GM18867 (cell line): ENCODE measurements around the gene HNF1B.
"Not testable (repeated sequence)": the region's sequence is repeated elsewhere in the genome, so short reads cannot be mapped to it uniquely, and the experiment has no call there.

ENCODE experiments used
- ATAC-seq: cut with Tn5 transposase; IDR thresholded peaks from one replicate; pipeline ENCODE4 v1.9.1; 2021; ENCODE audit warnings: mild to moderate bottlenecking, moderate library complexity; ENCODE audit not compliant: unreplicated experiment

Gene HNF1B

DNA sequence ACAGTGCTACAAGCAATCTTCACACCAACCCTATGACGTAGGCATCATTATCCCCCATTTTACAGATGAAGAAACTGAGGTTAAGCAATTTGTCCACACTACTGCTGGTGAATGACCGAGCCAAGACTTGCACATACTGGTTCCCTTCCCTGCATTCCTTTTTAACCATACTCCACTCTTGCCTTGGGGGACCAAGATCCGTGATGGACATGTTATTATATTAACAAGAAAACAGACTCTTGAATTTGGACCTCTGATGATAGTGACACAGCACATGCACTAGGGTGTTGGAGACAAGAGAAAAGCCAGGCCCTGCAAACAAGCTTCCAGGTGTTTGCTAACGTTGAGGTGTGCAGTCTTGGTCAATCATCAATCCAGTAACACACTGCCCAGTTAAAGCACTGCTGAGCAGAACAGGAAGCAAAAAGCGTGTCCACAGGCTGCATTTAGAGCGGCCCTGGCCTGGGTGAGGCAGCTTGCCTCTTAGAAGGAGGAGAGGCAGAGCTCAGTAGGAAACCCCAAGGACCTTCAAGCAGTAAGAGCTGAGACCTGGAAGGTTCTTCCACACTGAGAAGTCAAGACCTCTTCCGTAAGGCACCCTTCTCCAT lies 36.7 kb downstream of the HNF1B start:
- no peak for ATAC-seq

GRCh38 chr17:37706446-37706845 lies 38.4 kb downstream of the HNF1B start:
- ATAC-seq: no peak

DNA sequence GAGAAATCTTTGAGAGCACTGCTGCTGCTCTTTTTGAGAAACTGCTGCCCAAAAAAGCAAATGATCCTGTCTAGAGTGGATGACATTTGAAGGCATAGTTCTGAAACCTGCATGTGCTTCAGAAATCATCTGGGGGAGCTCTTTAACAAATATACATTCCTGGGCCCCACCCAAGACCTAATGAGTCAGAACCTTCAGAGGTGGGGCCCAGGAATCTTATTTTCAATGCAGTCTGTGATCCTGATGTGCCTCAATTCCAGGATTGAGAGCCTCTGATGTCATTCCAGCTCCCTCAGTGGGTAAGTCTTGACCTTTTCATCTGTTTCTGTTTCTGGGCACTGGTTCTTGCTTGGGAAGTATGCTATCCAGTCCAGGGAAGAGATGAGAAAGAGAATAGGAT lies 42.3 kb downstream of the HNF1B start:
- ATAC-seq: no peak

DNA sequence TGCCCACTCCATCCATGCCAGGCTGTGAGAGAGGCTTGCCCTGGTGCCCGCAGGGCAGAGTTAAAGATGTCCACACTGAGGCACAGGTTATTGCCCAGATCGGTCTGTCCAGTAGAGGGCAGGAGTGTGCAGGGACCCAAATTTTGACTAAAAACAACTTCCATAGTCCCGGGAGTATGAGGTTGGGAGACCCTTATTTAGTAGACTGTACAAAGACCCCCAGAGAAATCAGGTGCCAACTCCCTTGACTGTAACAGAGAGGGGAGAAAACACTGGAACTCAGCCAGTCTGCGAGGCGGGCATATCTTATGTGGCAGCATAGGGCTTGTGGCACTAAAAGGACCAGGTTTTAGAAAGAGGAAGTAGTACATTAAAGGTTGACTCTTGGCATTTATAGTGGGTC lies 43.4 kb downstream of the HNF1B start:
- ATAC-seq: no peak

GRCh38 chr17:37700881-37701280 lies 44.0 kb downstream of the HNF1B start:
- no peak for ATAC-seq

GRCh38 chr17:37699285-37699973 lies 45.4 kb downstream of the HNF1B start:
- ATAC-seq: no peak

DNA sequence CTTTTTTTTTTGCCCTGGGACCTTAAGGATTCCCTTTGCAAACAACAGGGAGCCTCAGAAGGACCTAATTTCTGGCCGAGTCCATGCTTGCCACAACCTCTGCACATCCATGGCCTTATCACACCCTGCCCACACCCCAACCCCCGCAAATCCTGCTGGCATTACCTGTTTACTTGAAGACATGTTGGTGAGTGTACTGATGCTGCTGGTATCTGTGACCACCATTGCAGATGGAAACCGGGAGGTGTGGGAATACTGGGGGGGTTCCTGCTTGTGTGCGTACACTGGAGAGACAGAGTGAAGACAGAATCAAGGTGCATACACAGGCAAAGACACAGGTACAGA lies 46.0 kb downstream of the HNF1B start:
- no peak for ATAC-seq

DNA sequence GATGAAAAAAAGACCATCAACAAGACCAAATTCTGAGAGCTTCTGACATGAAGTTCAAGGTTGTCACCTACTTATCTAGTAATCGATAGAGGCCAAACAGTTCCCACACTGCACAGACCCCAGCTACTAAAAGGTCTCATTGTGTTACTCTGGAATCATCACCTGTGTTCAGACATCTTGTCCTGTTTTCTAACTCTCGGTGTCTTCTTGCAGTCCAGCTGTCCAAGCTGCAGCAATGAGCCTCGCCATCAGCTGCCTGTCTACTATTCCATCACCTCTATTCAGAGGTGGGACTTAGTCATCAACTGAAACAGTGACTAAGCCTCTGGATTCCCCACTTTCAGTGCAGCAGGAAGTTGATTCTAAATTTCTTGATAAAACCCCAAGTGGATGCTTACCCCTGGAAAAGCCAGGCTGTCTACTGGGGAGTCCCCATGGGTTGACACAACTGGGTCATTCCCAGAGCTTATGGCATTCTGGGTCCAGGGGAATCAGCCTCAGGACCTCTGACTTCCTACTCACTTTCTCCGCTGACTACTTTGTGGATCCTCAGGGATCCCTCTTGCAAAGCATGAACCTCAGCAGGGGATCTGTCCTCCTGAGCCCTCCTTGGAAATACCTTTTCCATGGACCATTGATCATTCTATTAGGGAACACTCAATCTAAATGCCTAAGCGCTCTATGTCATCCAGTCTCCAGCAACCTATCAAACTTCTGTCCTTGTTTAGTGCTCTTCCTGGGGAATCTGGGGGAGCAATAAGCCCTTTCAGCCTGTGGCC lies 46.5 kb downstream of the HNF1B start:
- no peak for ATAC-seq

DNA sequence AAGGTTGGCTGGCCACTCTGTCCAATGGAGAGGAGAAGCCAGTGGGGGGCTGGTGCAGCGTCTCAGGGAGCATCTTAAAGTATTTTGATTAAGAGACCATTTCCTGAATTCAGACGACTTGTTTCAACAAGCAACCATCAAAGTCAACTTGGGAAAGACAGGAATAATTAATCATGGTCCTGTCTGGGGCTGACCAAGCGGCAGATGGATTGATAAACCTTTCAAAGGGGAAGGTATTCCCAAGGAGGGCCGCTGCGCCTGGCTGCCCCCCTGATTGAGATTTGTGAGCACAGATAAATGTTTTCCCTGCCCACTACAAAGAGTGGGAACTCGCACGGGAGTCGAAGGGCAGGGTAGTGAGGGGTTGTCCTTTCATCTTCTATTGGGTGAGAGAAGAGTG lies 47.5 kb downstream of the HNF1B start:
- no peak for ATAC-seq

DNA sequence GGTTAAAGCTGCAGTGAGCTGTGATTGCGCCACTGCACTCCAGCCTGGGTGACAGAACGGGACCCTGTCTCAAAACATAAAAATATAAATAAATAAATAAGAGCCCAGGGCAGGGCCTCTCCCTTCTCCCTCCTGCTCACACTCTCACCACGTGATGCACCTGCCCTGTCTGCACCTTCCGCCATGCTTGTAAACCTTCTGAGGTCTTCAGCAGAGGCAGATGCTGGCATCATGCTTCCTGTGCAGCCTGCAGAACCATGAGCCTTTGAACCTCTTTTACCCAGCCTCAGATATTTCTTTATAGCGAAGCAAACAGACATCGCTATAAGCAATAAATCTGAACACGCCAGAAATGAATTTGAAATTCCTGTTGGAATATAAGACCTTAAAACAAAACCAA lies 48.5 kb downstream of the HNF1B start:
- ATAC-seq: no peak

- no peak for ATAC-seq
Observed at GRCh38 chr17:37695726-37696125, 49.1 kb downstream of the HNF1B start.

DNA sequence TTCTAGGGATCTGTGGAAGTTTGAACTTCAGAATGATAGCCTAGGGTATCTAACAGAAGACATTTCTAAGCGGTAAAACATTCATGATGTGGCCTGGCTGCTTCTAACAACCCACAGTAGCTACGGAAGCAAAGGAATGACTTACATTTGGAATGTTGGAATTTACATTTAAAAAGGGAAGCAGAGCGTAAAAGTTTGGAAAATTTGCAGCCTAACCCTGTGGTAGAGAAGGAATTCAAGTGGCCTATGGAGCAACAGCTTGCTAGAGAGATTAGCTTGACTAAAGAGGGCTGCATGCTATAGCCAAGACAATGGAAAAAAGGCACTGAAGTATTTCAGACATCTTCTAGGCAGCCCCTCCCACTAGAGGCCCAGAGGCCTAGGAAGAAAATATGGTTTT lies 50.1 kb downstream of the HNF1B start:
- no peak for ATAC-seq

DNA sequence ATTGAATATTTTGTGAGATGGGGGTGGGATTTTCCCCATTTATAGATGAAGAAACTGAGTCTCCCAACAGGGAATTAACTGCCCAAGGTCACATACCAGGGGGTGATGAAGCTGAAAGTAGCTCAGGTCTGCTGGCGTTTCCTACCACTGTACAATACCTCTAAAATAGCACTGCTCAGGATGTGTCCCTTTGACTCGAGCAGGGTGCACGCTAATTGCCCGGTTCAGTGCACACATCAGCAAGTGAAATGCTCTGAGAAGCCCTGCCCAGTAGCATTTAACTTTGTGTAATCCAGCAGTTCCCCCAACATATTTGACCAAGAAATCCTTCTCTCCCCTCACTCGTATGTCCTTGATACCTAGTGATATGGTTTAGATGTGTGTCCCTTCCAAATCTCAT lies 51.5 kb downstream of the HNF1B start:
- no peak for ATAC-seq

GRCh38 chr17:37691807-37692206 lies 53.1 kb downstream of the HNF1B start:
- no peak for ATAC-seq

DNA sequence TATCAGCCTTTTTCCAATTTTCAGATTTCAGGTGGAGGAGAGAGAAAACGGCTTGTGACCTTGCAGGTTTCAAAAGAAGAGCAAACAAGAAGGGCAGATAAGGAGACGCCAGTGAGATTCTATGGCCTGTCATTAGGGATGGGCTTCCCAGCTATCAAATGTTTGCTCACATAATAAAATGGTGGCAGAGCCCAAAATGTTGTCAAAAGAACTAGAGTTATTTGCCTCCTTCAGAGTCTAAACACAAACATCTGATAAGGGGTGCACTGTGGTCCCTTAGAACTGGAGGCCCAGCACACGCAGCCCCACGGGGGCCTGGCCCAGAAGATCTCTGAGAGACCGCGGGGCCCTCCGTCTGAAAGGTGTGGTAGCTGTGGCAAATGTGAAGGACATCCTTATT lies 55.5 kb downstream of the HNF1B start:
- no peak for ATAC-seq

- ATAC-seq: no peak
Observed at GRCh38 chr17:37683454-37683984, 61.3 kb downstream of the HNF1B start.

GRCh38 chr17:37682007-37682406 lies 62.9 kb downstream of the HNF1B start:
- ATAC-seq: no peak

GRCh38 chr17:37679995-37680394 lies 64.9 kb downstream of the HNF1B start:
- not testable (repeated sequence) for ATAC-seq

GRCh38 chr17:37678036-37678435 lies 66.8 kb downstream of the HNF1B start:
- no peak for ATAC-seq

DNA sequence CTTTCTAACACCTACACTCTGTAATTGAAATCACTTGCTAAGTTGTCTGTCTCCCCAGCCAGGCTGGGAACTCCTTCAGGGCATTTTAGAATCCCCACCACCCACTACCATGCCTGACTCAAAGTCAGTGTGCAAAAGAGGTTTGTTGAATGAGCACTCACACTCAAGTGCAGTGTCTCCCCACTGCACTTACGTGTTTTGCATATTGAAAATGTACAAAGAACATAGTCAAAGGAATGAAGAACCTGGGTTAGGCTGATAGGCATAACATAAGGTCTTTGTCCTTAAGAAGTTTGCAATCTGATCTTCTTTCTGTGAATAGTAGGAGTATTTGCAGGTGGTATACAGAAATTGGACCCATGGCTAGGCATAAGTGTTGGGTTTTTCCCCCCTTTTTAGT lies 67.8 kb downstream of the HNF1B start:
- ATAC-seq: no peak

- ATAC-seq: no peak
Observed at GRCh38 chr17:37676115-37676925, 68.5 kb downstream of the HNF1B start.
